NCI-H128 (cell line): Measurements from ENCODE around the gene C2orf76.
"Not testable (repeated sequence)": the region's sequence is repeated elsewhere in the genome, so short reads cannot be mapped to it uniquely, and the experiment has no call there.

Experiments
- DNase-seq: peaks from one replicate; lab custom pipeline; 2025; ENCODE audit not compliant: unreplicated experiment; lab: John Stamatoyannopoulos, UW

Gene C2orf76

DNA sequence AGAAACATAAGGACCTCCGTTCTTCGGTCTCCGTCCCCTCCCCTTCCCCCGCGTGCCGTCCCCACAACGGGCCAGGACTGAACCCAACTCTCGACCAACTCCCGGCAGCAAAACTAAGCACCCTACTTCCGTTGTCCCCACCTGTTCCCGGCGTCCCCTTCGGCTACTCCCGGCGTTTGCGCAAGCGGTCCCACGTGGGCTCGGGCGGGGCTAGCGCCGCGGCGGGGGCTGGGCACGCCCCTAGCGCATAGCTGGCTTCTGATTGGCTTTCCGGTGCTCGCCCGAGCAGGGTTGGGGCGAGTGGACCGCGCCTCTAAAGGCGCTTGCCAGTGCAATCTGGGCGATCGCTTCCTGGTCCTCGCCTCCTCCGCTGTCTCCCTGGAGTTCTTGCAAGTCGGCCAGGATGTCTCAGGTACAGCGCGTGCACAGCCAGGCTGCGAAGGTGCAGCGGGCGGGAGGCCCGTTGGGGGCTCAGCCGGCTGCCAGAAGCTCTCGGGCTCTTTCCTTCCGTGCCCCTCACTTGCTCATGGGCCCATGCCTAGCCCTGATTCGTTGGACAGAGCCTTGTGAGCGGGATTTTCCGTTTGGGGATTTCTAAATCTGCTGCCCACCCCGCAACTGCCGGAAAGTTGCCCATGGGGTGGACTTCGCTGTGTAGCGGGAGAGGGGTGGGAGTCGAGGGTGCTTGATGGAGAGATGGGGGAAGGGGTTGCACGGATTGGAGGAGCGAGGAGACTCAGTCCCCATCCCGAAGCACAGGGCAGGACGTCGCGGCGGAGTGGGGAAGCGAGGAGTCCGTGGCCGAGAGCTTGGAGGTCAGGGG, at the start of gene C2orf76, which contains the start of gene DBI:
TSS of gene C2orf76 (minus strand) at position 186 of the 823 bp plus-strand sequence. CDS start 26,875 bp downstream, outside the sequence.
TSS of gene DBI (plus strand) at position 329 of the 823 bp plus-strand sequence. CDS start at position 404, 75 bp downstream.
- DNase-seq = peak; percentile 86

DNA sequence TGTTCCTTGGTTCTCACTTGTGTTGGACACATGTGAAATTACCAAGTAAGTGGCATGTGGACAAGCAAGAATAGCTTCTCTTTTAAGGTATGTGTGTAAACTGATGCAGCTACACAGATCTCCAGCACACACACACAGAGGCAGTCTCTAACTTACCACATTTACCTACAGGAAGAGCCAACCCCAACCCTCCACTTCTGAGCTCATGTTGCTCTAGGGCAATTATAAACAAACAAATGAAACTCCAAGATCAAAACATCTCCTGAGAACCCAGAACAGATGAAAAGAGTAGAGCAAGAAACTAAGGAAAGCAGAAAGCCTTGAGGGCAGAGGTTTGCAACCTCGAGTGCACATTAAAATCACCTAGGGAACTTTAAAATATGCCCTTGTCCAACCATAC, 49.0 kb upstream of the C2orf76 start:
- DNase-seq = no peak

DNA sequence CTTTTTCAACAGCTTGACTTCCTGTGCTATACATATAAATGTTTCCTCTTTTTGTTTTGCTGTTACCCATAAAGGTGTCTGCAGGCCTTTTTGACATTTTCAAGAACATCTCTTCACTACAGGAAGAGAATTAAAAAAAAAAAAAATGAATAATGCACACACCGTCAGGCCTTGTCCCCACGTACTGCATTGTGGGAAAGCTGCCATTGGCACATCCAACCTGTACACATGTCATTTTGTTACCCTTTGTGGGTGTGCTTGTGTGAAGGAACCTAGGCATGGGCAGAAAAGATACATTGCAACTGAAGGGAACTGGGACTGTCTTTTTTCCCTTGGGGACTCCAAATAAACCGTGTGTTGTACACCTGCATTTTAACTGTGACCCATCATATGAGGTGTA, 48.3 kb upstream of the C2orf76 start:
- DNase-seq = no peak

DNA sequence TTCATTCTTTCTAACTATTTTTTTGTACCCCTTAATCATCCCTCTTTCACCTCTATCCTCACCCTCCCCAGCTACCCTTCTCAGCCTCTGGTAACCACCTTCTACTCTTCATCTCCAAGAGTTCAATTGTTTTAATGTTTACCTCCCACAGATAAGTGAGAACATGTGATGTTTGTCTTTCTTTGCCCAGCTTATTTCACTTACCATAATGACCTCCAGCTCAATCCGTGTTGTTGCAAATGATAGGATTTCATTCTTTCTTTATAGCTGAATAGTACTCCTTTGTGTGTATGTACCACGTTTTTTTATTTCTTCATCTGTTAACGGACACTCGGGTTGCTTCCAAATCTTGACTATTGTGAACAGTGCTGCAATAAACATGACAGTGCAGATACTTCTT, 42.9 kb upstream of the C2orf76 start:
- DNase-seq = no peak

DNA sequence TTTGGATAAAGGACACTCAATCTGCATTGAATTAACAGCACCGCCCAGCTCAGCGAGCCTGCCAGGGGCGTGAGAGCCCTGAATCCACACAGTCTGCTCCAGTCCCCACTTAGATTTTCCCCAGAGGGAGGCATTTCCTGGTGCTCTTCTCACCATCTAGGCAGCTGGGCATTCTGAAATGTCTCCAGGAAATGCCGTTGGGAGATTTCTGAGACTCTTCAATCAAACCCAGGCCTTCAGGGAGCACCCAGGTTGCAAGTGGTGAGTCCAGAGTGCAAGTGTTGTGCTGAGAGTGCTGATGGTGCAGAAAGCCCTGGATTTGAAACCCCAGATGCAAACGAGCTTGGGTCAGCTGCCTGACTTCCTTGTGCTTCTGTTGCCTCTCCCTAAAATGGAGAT, 41.6 kb upstream of the C2orf76 start:
- DNase-seq = no peak

DNA sequence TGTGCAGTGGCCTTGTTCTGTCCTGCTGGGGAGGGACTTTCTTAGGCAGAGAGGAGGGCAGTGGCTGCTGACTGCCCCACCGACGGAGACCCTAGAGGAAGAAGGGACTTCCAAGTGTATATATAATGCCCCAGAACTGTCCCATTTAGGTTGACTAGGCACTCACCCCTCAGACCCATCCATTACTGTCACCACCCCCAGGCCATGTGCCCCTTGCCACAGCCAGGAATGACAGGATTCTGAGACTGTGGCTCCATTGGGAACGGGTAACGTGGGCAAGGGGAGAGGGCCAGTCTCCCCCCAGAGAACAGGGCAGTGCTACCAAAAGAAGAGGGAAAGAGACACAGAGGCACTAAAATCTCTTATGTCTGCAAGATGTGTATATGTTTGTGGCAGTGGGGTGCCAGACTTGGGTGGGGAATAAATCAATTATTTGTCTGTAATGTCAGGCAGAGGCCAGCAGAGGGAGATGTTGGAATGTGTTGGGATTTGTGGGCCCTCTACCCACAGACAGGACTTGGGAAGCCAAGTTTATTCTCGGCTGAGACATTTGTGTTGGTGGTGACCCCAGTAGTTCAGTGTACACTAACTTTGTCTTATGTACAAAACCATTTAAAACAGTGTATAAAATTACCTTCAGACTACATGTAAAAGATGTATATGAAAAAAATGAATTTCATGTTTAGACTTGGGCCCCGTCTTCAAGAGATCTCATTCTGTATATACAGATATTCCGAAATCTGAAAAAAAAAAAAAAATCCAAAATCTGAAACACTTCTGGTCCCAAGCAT, 41.0 kb upstream of the C2orf76 start:
- peak; percentile 13 for DNase-seq

DNA sequence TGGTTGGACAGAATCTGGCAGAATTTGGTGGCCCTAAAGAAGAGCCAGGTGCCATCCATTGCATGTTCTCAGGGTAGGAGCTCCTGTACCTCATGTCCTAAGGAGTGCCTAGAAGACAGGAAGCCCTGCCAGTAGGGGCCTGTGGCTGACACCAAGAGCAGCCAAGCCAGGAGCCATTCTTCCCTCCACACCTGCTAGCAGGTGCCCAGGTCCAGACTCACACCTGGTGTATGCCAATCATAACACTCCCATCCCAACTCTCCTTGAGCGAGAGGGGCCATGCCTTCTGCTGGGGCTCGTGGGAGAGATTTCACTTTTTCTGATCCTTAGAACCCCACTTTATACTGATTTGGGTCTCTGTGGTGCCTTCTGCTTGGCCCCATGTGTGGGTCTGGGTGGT, 38.5 kb upstream of the C2orf76 start:
- DNase-seq = no peak

DNA sequence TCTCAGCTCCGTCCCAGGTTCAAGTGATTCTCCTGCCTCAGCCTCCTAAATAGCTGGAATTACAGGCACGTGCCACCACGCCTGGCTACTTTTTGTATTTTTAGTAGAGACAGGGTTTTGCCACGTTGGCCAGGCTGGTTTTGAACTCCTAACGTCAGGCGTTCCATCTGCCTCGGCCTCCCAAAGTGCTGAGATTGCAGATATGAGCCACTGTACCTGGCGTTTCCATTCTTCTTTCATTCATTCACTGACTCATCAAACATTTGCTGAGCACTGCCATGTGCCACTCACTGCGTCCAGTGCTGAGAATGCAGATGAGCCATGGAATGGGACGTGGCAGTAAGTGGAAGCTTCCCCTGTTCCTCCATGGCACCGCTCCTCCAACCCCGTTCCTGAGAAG, 37.0 kb upstream of the C2orf76 start:
- DNase-seq = not testable (repeated sequence)

DNA sequence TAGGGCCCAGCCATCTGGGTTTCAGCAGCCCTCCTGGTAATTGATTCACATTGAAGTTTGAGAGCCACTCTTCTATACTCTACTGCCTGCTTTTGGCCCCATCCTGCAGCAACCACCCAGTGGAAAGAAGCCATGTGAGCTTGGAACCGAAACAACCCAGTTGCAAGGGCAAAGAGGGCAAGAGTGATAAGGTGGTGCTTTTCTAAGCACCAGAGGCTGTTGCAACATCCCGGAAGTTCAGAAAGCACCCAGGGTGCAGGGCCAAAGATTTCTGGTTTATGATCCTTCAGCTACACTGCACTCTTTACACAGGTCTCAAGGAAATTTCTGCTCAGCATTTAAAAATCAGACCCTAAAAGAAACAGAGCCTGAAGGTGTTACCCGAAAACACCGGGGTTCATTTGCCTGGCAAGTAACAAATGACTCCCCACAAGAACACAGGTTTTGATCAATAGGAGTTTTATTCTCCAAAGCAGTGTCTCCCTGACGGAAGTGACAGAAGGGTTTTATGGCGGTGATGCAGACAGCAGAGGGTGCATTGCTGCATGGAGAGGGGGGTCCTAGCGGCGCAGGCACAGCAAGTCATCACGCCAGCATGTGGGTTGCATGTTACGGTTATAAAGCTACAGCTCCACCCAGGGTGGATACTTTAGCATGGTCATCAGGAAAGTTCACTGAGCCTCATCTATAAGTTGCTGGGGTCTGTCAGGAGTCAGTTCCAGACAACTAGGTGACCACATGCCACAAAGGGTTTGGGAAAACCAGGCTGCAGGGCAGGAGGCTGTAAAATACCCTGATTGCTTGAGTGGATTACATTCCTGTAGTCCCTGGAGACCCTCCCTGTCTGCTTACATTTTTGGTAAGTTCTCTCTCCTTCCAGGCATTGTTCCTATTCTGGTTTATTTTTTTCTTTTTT, 36.3 kb upstream of the C2orf76 start:
- DNase-seq = no peak

DNA sequence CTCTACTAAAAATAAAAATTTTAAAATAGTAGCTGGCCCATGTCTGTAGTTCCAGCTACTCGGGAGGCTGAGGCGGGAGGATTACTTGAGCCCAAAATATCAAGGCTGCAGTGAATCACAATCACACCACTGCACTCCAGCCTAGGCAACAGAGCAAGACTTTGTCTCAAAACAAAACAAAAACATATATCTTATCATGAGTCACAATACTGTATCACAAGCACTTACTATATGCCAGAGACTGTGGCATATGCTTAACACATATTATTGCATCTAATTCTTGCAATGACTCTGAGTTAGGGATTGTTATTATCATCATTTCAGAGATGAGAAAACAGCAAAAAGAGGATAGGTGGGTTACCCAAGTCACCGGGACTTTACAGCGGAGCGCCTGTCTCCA, 35.5 kb upstream of the C2orf76 start:
- no peak for DNase-seq

DNA sequence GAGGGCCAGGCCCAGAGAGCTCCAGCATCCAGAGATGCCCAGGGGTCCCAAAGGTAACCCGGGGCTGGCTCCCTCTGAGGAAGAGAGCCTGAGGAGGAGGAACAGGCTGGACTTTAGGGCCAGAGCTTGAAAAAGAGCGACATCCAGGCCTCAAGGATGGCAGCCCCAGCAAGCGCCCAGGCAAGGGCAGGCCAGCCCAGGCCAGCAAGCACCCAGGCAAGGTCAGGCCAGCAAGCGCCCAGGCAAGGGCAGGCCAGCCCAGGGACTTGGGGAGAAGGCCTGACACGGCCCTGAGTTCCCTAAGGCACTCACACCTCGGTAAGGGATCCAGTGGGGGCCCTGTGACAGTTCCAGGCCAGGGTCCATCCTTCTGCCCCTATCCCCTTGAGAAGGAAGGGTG, 30.6 kb upstream of the C2orf76 start:
- no peak for DNase-seq

DNA sequence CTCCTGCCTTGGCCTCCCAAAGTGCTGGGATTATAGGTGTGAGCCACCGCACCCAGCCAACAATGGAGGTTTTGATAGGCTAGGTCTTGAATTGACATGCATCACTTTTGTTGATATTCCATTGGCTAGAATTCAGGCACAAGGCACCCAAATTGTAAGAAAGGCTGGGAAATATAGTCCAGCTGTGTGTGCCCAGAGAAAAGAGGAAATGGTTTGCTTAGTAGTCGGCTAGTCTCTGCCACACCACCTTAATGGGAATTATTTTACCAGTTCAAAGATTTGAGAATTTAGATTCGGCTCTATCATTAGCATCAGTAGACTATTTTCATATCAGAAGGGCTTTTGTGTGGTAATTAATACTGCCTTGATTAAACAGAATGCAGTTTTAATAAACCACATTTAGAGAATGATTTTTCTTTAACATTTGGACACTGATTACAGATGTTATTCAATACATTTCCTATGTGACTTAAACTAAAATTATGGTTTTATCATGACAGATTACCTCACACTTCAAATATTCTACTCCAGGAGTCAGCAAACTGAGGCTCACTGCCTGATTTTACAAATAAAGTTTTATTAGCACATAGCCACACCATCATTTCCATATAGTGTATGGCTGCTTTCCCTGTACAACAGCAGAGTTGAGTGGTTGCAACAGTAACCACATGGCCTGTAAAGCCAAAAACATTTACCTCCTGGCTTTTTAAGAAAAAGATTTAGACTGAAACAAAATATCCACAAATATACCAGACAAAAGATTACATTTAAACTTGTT, 27.5 kb upstream of the C2orf76 start:
- no peak for DNase-seq

DNA sequence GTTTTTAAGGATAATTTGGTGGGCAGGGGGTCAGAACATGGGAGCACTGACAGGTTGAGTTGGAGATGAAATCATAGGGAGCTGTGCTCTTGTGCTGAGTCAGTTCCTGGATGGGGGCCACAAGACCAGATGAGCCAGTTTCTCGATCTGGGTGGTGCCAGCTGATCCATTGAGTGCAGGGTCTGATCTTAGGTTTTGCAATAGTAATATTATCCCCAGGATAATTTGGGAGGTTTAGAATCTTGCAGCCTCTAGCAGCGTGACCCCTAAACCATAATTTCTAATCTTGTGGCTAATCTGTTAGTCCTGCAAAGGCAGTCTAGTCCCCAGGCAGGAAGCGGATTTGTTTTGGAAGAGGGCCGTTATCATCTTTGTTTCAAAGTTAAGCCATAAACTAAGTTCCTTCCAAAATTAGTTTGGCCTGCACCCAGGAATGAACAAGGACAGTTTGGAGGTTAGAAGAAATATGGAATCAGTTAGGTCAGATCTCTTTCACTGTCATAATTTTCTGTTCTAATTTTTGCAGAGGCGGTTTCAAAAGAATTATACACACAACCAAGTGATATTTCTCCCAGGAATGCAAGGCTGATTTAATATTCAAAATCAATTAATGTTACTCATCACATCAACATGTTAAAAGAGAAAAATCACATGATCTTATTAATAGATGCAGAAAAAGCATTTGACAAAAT, 23.1 kb upstream of the C2orf76 start:
- no peak for DNase-seq

DNA sequence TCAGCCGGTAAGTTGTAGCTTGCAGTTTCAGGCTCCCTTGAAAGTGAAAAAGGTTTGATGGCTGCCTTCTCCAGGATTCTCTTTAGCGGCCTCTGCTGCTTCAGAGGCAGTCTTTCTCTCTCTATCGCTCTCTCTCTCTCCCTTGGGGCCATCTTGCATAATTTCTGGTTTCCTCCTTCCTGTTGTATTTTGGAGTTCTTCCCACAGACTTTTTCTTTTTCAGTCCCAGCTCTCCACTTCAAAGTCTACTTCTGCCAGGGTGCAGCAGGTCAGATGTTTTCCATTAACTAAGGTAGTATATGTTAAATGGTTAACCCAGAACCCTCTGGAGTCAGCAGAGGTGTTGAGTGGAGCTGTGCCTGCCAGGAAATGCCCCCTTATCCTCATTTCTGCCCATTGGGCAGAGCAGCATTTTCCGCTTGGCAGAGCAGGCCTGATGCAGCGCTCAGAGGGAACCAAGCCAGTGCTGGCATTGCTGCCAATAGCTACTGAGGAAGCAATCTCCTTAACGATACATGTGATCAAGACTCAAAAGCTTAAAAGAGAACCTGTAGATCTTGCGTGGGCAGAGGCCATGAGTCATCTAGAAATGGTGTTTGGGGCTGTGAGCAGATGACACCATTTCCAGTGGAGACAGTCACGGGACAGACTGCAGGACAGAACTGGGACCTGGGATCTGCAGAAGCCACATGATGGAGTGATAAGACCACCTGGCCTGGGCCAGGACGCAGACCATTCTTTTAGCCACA, 20.9 kb upstream of the C2orf76 start:
- no peak for DNase-seq

DNA sequence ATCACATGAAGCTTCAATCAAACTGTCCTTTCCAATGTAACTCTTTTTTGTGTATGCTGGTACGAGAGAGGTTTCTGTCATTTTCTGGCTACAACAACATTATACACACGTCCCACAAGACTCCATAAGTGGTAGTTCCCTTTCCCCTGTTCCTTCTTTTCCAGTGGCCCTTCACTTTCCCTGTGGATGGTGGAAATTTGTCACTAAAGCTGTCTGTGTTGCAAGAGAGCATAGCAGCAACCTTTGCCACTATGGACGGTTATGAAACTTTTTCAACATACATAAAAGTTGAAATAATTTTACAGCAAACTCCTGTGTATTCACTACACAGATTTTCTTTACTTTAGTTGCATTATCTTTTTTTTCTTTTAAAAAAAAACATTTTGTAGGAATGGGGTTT, 18.8 kb upstream of the C2orf76 start:
- DNase-seq = no peak

DNA sequence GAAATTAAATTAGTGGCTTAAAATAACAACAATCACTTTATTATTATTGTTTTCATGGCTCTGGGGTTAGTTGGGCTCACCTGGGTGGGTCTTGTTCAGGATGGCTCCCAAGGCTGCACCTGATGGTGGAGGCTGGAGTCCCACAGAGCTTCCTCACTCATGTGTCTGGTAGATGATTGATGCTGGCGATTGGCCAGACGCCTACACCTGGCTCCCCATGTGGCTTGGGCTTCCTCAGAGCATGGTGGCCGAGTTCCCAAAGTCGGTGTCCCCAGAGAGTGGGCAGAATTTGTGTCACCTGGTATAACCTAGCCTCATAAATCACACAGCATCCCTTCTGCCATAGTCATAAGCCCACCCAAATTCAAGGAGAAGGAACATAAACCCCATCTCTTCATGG, 18.3 kb upstream of the C2orf76 start:
- DNase-seq = no peak

DNA sequence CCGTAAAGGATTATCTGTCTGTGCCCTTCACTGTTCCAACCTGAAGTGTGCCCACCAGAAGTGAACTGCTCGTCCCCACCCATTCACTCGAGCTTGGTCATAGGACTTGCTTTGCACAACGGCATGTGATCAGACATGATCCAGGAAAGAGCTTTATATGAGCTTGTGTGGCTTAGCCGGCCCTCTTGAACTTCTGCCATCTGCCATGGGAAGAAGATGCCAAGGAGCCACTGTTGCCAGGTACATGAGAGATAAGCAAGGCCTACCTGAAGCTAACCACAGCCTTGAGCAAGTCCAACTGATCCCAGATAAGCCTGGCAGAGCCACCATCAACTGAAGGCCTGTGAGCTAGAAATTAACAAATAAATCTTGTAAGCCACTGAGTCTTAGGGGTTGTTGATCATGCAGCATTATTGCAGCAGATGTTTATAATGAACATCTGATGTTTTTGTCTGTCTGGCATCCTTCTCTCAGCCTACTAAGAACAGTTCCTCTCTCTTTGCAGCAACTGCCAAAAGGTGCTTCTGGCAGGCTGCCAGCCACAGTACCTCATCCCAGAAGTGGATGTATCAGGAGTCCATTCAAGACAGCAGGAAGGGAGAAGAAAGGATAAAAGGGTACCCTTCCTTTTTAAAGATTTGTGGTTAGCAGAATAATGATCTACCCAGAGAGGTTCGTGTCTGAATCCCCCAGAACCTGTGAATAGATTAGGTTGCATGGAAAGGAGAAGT, 16.9 kb upstream of the C2orf76 start:
- no peak for DNase-seq

DNA sequence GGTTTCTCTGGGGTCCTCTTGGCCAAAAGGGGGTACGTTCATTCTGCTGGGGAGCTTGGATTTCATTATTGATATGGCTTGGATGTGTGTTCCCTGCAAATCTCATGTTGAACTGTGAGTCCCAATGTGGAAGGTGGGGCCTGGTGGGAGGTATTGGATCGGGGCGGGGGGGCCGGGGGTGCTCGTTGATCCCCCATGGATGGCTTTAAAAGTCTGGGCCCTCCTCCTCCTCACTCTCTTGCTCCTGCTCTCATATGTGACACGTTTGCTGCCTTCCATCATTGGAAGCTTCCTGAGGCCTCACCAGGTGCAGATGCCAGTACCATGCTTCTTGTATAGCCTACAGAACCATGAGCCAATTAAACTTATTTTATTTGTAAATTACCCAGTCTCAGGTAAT, 11.9 kb upstream of the C2orf76 start:
- no peak for DNase-seq

DNA sequence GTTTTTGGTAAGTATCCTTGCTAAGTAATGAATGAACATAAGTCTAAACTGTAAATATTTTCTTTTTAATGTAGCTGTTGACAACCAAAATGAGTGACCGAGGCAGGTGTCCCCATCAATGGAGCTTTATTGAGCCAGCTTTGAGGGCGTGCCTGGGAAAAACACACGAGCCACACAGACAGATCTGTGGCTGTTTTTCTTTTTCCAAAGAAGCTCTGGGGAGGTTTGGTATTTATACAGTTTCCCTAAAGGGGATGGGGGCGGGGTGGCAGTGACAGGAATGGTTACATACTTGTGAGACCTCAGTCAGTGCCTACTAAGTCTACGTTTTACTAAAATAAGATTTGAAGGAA, 11.3 kb upstream of the C2orf76 start:
- no peak for DNase-seq
